HG03025 (cell line): ENCODE results near the gene SSTR5.
"Not testable (repeated sequence)": the region's sequence is repeated elsewhere in the genome, so short reads cannot be mapped to it uniquely, and the experiment has no call there.

Experiments used
- ATAC-seq: cut with Tn5 transposase; IDR thresholded peaks from one replicate; pipeline ENCODE4 v1.9.1; 2021; ENCODE audit warnings: mild to moderate bottlenecking, moderate library complexity; ENCODE audit not compliant: unreplicated experiment, low FRiP score

The SSTR5 gene

GRCh38 chr16:1089439-1089821 lies 16.9 kb downstream of the SSTR5 start:
- ATAC-seq = no peak

- no peak for ATAC-seq
Measured at GRCh38 chr16:1089822-1090619, 17.5 kb downstream of the SSTR5 start.

- ATAC-seq = no peak
Measured at GRCh38 chr16:1090620-1091587, 18.4 kb downstream of the SSTR5 start.

- no peak for ATAC-seq
Measured at GRCh38 chr16:1091992-1092552, 19.5 kb downstream of the SSTR5 start.

GRCh38 chr16:1092685-1093283 lies 20.2 kb downstream of the SSTR5 start:
- not testable (repeated sequence) for ATAC-seq

- ATAC-seq = no peak
Measured at GRCh38 chr16:1093284-1094123, 21.0 kb downstream of the SSTR5 start.

- ATAC-seq = no peak
Measured at GRCh38 chr16:1094124-1094479, 21.6 kb downstream of the SSTR5 start.

- ATAC-seq = no peak
Measured at GRCh38 chr16:1094601-1095449, 22.3 kb downstream of the SSTR5 start.

- no peak for ATAC-seq
Measured at GRCh38 chr16:1095450-1096168, 23.1 kb downstream of the SSTR5 start.

GRCh38 chr16:1096169-1097082 lies 23.9 kb downstream of the SSTR5 start, which contains the start of gene C1QTNF8:
Gene C1QTNF8 (minus strand): TSS chr16:1096244. CDS start chr16:1094922, 1,322 bp downstream.
- ATAC-seq = no peak

GRCh38 chr16:1097156-1097555 lies 24.6 kb downstream of the SSTR5 start:
- no peak for ATAC-seq

GRCh38 chr16:1097800-1098199 lies 25.3 kb downstream of the SSTR5 start:
- ATAC-seq = no peak

- ATAC-seq = no peak
Measured at GRCh38 chr16:1098266-1098991, 25.9 kb downstream of the SSTR5 start.

- no peak for ATAC-seq
Measured at GRCh38 chr16:1099189-1100083, 26.9 kb downstream of the SSTR5 start.

GRCh38 chr16:1100084-1100800 lies 27.7 kb downstream of the SSTR5 start:
- no peak for ATAC-seq
